Endodermal cell (in vitro differentiated cells): ENCODE measurements around the gene RHEB. TPM values are rescaled to one million over a fixed set of nuclear protein-coding genes. Genes with fewer than 3 reads are reported as not detected.
"Not testable (repeated sequence)": the region's sequence is repeated elsewhere in the genome, so short reads cannot be mapped to it uniquely, and the experiment has no call there.

Experiments used
- DNase-seq: peaks from one replicate; pipeline ENCODE4 v3.0.0-alpha.2; 2017
- H3K27ac ChIP-seq: 2 replicates; pipeline ENCODE4 v1.5.1; 2013; ENCODE audit warnings: mild to moderate bottlenecking, low read depth, low read length, moderate library complexity
- H3K27me3 ChIP-seq: 2 replicates; pipeline ENCODE4 v1.6.1; 2013; ENCODE audit warnings: mild to moderate bottlenecking, low read length, moderate library complexity; ENCODE audit not compliant: insufficient read depth, control insufficient read depth, poor library complexity, severe bottlenecking
- H3K36me3 ChIP-seq: 2 replicates; pipeline ENCODE4 v1.7.0; 2013; ENCODE audit warnings: mild to moderate bottlenecking, low read length, moderate library complexity; ENCODE audit not compliant: control insufficient read depth, insufficient read depth
- H3K4me1 ChIP-seq: one replicate; pipeline ENCODE4 v1.7.0; 2013; ENCODE audit warnings: low read length; ENCODE audit not compliant: control insufficient read depth, insufficient read depth
- H3K4me3 ChIP-seq: 2 replicates; pipeline ENCODE4 v1.5.1; 2013; ENCODE audit warnings: mild to moderate bottlenecking, low read length, moderate library complexity
- H3K9ac ChIP-seq: 2 replicates; pipeline ENCODE4 v1.6.1; 2013; ENCODE audit warnings: mild to moderate bottlenecking, low read length, moderate library complexity; ENCODE audit not compliant: poor library complexity, severe bottlenecking; ENCODE audit errors: extremely low read depth
- H3K9me3 ChIP-seq: 2 replicates; pipeline ENCODE4 v1.6.1; 2013; ENCODE audit warnings: mild to moderate bottlenecking, low read length, moderate library complexity; ENCODE audit not compliant: control insufficient read depth
- H3K27ac Mint-ChIP-seq: 2 replicates; pipeline ENCODE4 v1.8.0; 2020; ENCODE audit warnings: mixed read lengths
- H3K27me3 Mint-ChIP-seq: 2 replicates; pipeline ENCODE4 v1.8.0; 2021; ENCODE audit warnings: mild to moderate bottlenecking, mixed read lengths; ENCODE audit not compliant: insufficient read depth
- H3K36me3 Mint-ChIP-seq: 2 replicates; pipeline ENCODE4 v1.8.0; 2020; ENCODE audit warnings: low read depth, mixed read lengths
- H3K4me1 Mint-ChIP-seq: 2 replicates; pipeline ENCODE4 v1.8.0; 2020; ENCODE audit warnings: mixed read lengths
- H3K4me3 Mint-ChIP-seq: 2 replicates; pipeline ENCODE4 v1.8.0; 2020; ENCODE audit warnings: mild to moderate bottlenecking, moderate library complexity, mixed read lengths
- H3K9me3 Mint-ChIP-seq: 2 replicates; pipeline ENCODE4 v1.8.0; 2020; ENCODE audit warnings: mild to moderate bottlenecking, mixed read lengths
- CTCF ChIP-seq: fragments of 200-600 bp; sonication (generic); conservative IDR thresholded peaks from 2 replicates; pipeline ENCODE4 v1.5.0; 2021; ENCODE audit warnings: antibody characterized with exemption, mild to moderate bottlenecking
- WGBS, 2 experiments: methylation state at CpG; one replicate each; pipeline versions ENCODE4 v1.1.5 to v1.1.7; 2013; ENCODE audit warnings: missing lambda C conversion rate in 2 of 2, mixed read lengths in 1 of 2; ENCODE audit not compliant: insufficient coverage in 1 of 2, insufficient read length in 1 of 2; 5-methylcytosine and 5-hydroxymethylcytosine counted together
- total RNA-seq, 2 donors: library from RNA; stranded (reverse); fragmentation: NEBNext Ultra II Directional in 1 of 2; extraction: Animal tissue kit (Norgen Biotek cat#: 25700) in 1 of 2; gene quantifications; 2 replicates in 1 of 2; 3 replicates in 1 of 2; pipeline ENCODE4 v1.2.1, GENCODE V29; 2021

RHEB gene
- total RNA-seq, 2 donors from 2014 or later: 108 to 113 TPM

GRCh38 chr7:151537818-151538561, 18.3 kb upstream of the RHEB start:
- Histone ChIP-seq H3K4me3 (no peak overlapping the region), H3K27me3 (no peaks in the 10 kb centered on the region), H3K9me3 (no peaks in the 10 kb centered on the region), H3K9ac (no peak overlapping the region), H3K4me1 (no peaks in the 10 kb centered on the region), H3K36me3 (no peaks in the 10 kb centered on the region), H3K27ac (peak overlapping the region; percentile 95)
- peaks cover 5% of the 10 kb centered on the region for H3K4me1 Mint-ChIP-seq
- peaks cover 6% of the 10 kb centered on the region for H3K9me3 Mint-ChIP-seq
- H3K27ac Mint-ChIP-seq: no peak overlapping the region
- H3K36me3 Mint-ChIP-seq: peaks cover 2% of the 10 kb centered on the region
- DNase-seq: no peak
- WGBS, 2 experiments: 90 to 91% methylated on average over 2 to 7 of the region's 8 CpGs
- no peak overlapping the region for H3K4me3 Mint-ChIP-seq
- peaks cover 4% of the 10 kb centered on the region for H3K27me3 Mint-ChIP-seq
- no peak for TF ChIP-seq CTCF

- not testable (repeated sequence) for H3K27ac Mint-ChIP-seq, H3K4me1 ChIP-seq, H3K36me3 Mint-ChIP-seq, DNase-seq, H3K4me3 ChIP-seq, H3K27ac ChIP-seq, H3K4me3 Mint-ChIP-seq, H3K4me1 Mint-ChIP-seq, H3K9ac ChIP-seq, H3K27me3 ChIP-seq, H3K9me3 ChIP-seq, H3K36me3 ChIP-seq, H3K27me3 Mint-ChIP-seq
- WGBS, 2 experiments: 94 to 95% methylated on average over 1 to 2 of the region's 2 CpGs
- H3K9me3 Mint-ChIP-seq: peaks cover 20% of the 10 kb centered on the region
Observed at GRCh38 chr7:151536178-151536577, 16.5 kb upstream of the RHEB start.

- no peak overlapping the region for H3K27ac ChIP-seq
- H3K4me1 Mint-ChIP-seq: no peaks in the 10 kb centered on the region
- H3K4me1 ChIP-seq: no peaks in the 10 kb centered on the region
Observed at GRCh38 chr7:151529842-151530241, 10.1 kb upstream of the RHEB start.

More at GRCh38 chr7:151529842-151530241, 10.1 kb upstream of the RHEB start:
- no peaks in the 10 kb centered on the region for H3K36me3 ChIP-seq
- no peak overlapping the region for H3K4me3 ChIP-seq
- Mint-ChIP-seq H3K36me3 (peaks cover 4% of the 10 kb centered on the region), H3K4me3 (no peak overlapping the region), H3K27me3 (peaks cover 6% of the 10 kb centered on the region), H3K9me3 (peaks cover 43% of the 10 kb centered on the region), H3K27ac (no peak overlapping the region)
- no peak overlapping the region for H3K9ac ChIP-seq
- peaks cover 12% of the 10 kb centered on the region for H3K9me3 ChIP-seq
- H3K27me3 ChIP-seq: no peaks in the 10 kb centered on the region
- no peak for TF ChIP-seq CTCF
- no peak for DNase-seq
